ENCODE data around the gene JARID2. TPM values are rescaled to one million over a fixed set of nuclear protein-coding genes. Genes with fewer than 3 reads are reported as not detected.

JARID2 gene
- total and polyA plus RNA-seq, 2 of the 4 experiments (the other 2 are of a cell fraction): 9.6 to 12.9 TPM

GRCh38 chr6:15501826-15502445 lies 256.1 kb downstream of the JARID2 start:
- H3K18ac ChIP-seq (ENCODE audit: low read depth, low read length): no peak overlapping the region
- peak overlapping the region; percentile 81; the same call in 1 of the 2 replicates for H2AK5ac ChIP-seq (ENCODE audit: low read depth, low read length)
- H4K8ac ChIP-seq (ENCODE audit: low read depth in 2 of 2, low read length in 2 of 2): no peak overlapping the region
- H3K9me1 ChIP-seq (ENCODE audit: insufficient read depth, low read length): peaks cover 28% of the 10 kb centered on the region
- H2AK9ac ChIP-seq (replicated peaks; ENCODE audit: low read depth, low read length, poor library complexity): peak overlapping the region; percentile 59
- dilution Hi-C loops (cut with HindIII; ENCODE audit: low sequenced_read_pairs, unreplicated experiment) (no loop called here), in situ Hi-C loops (cut with MboI; ENCODE audit: low sequenced_read_pairs) (no loop called here), intact Hi-C loops (cut with micrococcal nuclease) (no loop called here)
- no peak overlapping the region for H3K27ac ChIP-seq (ENCODE audit: insufficient read depth, low read length)
- ATAC-seq (ENCODE audit: low read depth): peak; percentile 16; the same call in 1 of the 2 replicates
- no TSS peak for BruUV-seq (replicated peaks)
- H3K9ac ChIP-seq (ENCODE audit: low read depth, low read length): no peak overlapping the region
- peaks cover 88% of the 10 kb centered on the region for H4K20me1 ChIP-seq (ENCODE audit: insufficient read depth, low read length)
- H3K14ac ChIP-seq (replicated peaks; ENCODE audit: low read depth, low read length): no peak overlapping the region
- H4K5ac ChIP-seq (ENCODE audit: low read depth, low read length): no peak overlapping the region
- no peak overlapping the region for H3K4me3 ChIP-seq (ENCODE audit: insufficient read depth, low read depth, low read length)
- H2BK20ac ChIP-seq (ENCODE audit: low read depth, low read length): no peak overlapping the region
- no peak overlapping the region for H2BK120ac ChIP-seq (ENCODE audit: low read depth, low read length)
- no peak overlapping the region for H2BK5ac ChIP-seq (ENCODE audit: low read depth, low read length, poor library complexity, severe bottlenecking)
- peaks cover 26 to 75% of the 10 kb centered on the region in 2 experiments for H3K79me1 ChIP-seq (ENCODE audit: low read depth in 1 of 2, low read length in 2 of 2)
- no peaks in the 10 kb centered on the region for H3K27me3 ChIP-seq (ENCODE audit: control insufficient read depth, insufficient read depth, low read length)
- ChIA-PET CTCF (no interaction called here), POLR2A (ENCODE audit: unreplicated experiment) (no interaction called here)
- TF ChIP-seq CEBPB (IDR thresholded peaks at IDR 0.05; ENCODE audit: low read depth, low read length): 0 out of 2 replicates have a peak, but pooled peaks have one; percentile 17
- TF ChIP-seq MAZ (IDR thresholded peaks at IDR 0.05; ENCODE audit: borderline replicate concordance, low read depth, low read length): peak; percentile 28; the same call in 1 of the 2 replicates
- TF ChIP-seq POLR2A (IDR thresholded peaks at IDR 0.05; ENCODE audit: low read depth, low read length): no peak
- peak; percentile 81 for DNase-seq
- H3K9me3 ChIP-seq (ENCODE audit: control insufficient read depth, insufficient read depth, low read length): no peaks in the 10 kb centered on the region
- no peak overlapping the region for H3K4ac ChIP-seq (ENCODE audit: low read depth, low read length)
- no peak overlapping the region for H3K23ac ChIP-seq (ENCODE audit: low read depth, low read length)
- peaks cover 27% of the 10 kb centered on the region for H3K4me1 ChIP-seq (ENCODE audit: control insufficient read depth, insufficient read depth, low read length)
- 61% methylated on average over 3 of the region's 19 CpGs; no CpG with 5 or more reads in 1 of the 2 experiments for WGBS, 2 experiments (ENCODE audit: extremely low coverage in 2 of 2, insufficient read length in 1 of 2)
- H3K4me2 ChIP-seq (ENCODE audit: low read depth, low read length): no peak overlapping the region; the same call in 1 of the 2 replicates
- no peak overlapping the region for H4K91ac ChIP-seq (ENCODE audit: insufficient read depth, low read depth, low read length)
- peaks cover 43% of the 10 kb centered on the region for H3K36me3 ChIP-seq (ENCODE audit: control insufficient read depth, insufficient read depth, low read length)
- H3K56ac ChIP-seq (ENCODE audit: extremely low read depth, insufficient read depth, low read length): no peak overlapping the region
- H2BK15ac ChIP-seq (ENCODE audit: low read depth, low read length): no peak overlapping the region
- H2AFZ ChIP-seq (replicated peaks; ENCODE audit: low read length, poor library complexity): peak overlapping the region; percentile 34
